Measurements from ENCODE around the gene IRS2. TPM values are rescaled to one million over a fixed set of nuclear protein-coding genes. Genes with fewer than 3 reads are reported as not detected.

IRS2 gene
- total RNA-seq, 1 experiment from 2014 or later = 2.2 TPM

- no peaks in the 10 kb centered on the region for H3K9me3 ChIP-seq (replicated peaks)
- H3K27me3 ChIP-seq = no peaks in the 10 kb centered on the region
- H3K36me3 ChIP-seq = no peaks in the 10 kb centered on the region
- H3K4me1 ChIP-seq = no peaks in the 10 kb centered on the region
- no peak overlapping the region for H3K4me3 ChIP-seq
- no peak overlapping the region for H3K27ac ChIP-seq
- peak in 1 of 2 experiments; percentile 34 for DNase-seq
These were observed 74.2 kb downstream of the IRS2 start for GRCh38 chr13:109712124-109712722.

- Histone ChIP-seq H3K27me3 (no peaks in the 10 kb centered on the region), H3K4me3 (no peak overlapping the region), H3K36me3 (no peaks in the 10 kb centered on the region), H3K4me1 (peaks cover 2% of the 10 kb centered on the region; the same call in 1 of the 2 replicates), H3K27ac (no peak overlapping the region), H3K9me3 (replicated peaks) (no peaks in the 10 kb centered on the region)
- DNase-seq = no peak
These were observed 78.4 kb downstream of the IRS2 start for GRCh38 chr13:109707742-109708617.

- Histone ChIP-seq H3K4me3 (no peak overlapping the region), H3K27ac (no peak overlapping the region), H3K4me1 (peaks cover 2% of the 10 kb centered on the region; the same call in 1 of the 2 replicates), H3K27me3 (no peaks in the 10 kb centered on the region), H3K36me3 (no peaks in the 10 kb centered on the region), H3K9me3 (replicated peaks) (no peaks in the 10 kb centered on the region)
- peak; percentile 13 to 44 for DNase-seq
These were observed 79.2 kb downstream of the IRS2 start for GRCh38 chr13:109707044-109707741.

- no peak for DNase-seq
- Histone ChIP-seq H3K27ac (no peak overlapping the region), H3K9me3 (replicated peaks) (no peaks in the 10 kb centered on the region), H3K4me1 (peaks cover 2% of the 10 kb centered on the region; the same call in 1 of the 2 replicates), H3K4me3 (no peak overlapping the region), H3K36me3 (no peaks in the 10 kb centered on the region), H3K27me3 (no peaks in the 10 kb centered on the region)
These were observed 80.2 kb downstream of the IRS2 start for GRCh38 chr13:109706015-109706715.

- Histone ChIP-seq H3K27ac (no peak overlapping the region), H3K36me3 (no peaks in the 10 kb centered on the region), H3K9me3 (replicated peaks) (no peaks in the 10 kb centered on the region), H3K4me3 (no peak overlapping the region), H3K27me3 (no peaks in the 10 kb centered on the region), H3K4me1 (peaks cover 5% of the 10 kb centered on the region)
- DNase-seq = no peak
These were observed 81.4 kb downstream of the IRS2 start for GRCh38 chr13:109704771-109705635.

GRCh38 chr13:109703250-109703649, 83.1 kb downstream of the IRS2 start:
- H3K27ac ChIP-seq = no peak overlapping the region
- H3K9me3 ChIP-seq (replicated peaks) = no peaks in the 10 kb centered on the region
- H3K4me1 ChIP-seq = peaks cover 5% of the 10 kb centered on the region
- H3K36me3 ChIP-seq = no peaks in the 10 kb centered on the region
- H3K4me3 ChIP-seq = no peak overlapping the region
- DNase-seq = no peak
- no peaks in the 10 kb centered on the region for H3K27me3 ChIP-seq
